Fibroblast of pulmonary artery (primary cell): Measurements from ENCODE around the gene RAB3GAP1.
A peak's percentile ranks its signal among the peaks of the same experiment; 100 is the strongest.

Source experiments
- DNase-seq: peaks from one replicate; pipeline ENCODE4 v3.0.0-alpha.2; 2010; ENCODE audit warnings: low read depth
- H3K4me3 ChIP-seq: replicated peaks from 2 replicates; pipeline ENCODE4 v1.5.1; 2011; ENCODE audit warnings: low read depth, mild to moderate bottlenecking, control low read depth, low read length, moderate library complexity
- CTCF ChIP-seq: IDR thresholded peaks from 2 replicates; pipeline ENCODE4 v1.5.1; 2011; ENCODE audit warnings: mild to moderate bottlenecking, control low read depth, low read length, inconsistent platforms; ENCODE audit errors: missing control alignments

RAB3GAP1 gene

GRCh38 chr2:135144343-135144742 is 92.3 kb downstream of the RAB3GAP1 start:
- no peak for TF ChIP-seq CTCF
- DNase-seq: peak; percentile 27
- no peak overlapping the region for H3K4me3 ChIP-seq

- H3K4me3 ChIP-seq: no peak overlapping the region
- peak; percentile 67 for DNase-seq
- no peak for TF ChIP-seq CTCF
Observed at GRCh38 chr2:135149251-135149650, 97.2 kb downstream of the RAB3GAP1 start.

DNA sequence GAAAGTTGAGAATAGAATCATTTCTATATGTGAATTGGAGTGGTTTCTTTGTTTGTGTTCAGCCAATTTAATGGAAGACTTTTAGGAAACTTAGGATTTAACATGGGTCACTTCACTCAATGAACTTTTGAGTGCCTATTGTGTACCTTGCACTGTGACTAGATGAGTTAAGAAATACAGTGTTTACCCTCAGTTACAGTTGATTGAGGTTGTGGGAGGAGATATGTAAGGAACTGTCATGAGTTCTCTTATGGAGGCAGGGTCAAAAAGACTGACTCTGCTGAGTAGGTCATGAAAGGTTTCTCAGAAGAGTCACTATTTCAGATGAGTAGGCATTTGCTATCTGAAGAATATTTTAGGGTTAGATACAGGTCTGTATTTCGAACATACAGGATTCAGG is 98.6 kb downstream of the RAB3GAP1 start:
- no peak for DNase-seq
- TF ChIP-seq CTCF: no peak

GRCh38 chr2:135151615-135152014 is 99.5 kb downstream of the RAB3GAP1 start:
- DNase-seq: no peak
- H3K4me3 ChIP-seq: no peak overlapping the region
- TF ChIP-seq CTCF: no peak

More for the DNA sequence above, 98.6 kb downstream of the RAB3GAP1 start:
- H3K4me3 ChIP-seq: no peak overlapping the region

- TF ChIP-seq CTCF: no peak
- no peak for DNase-seq
- H3K4me3 ChIP-seq: no peak overlapping the region
Observed at GRCh38 chr2:135152361-135152760, 100.3 kb downstream of the RAB3GAP1 start.

DNA sequence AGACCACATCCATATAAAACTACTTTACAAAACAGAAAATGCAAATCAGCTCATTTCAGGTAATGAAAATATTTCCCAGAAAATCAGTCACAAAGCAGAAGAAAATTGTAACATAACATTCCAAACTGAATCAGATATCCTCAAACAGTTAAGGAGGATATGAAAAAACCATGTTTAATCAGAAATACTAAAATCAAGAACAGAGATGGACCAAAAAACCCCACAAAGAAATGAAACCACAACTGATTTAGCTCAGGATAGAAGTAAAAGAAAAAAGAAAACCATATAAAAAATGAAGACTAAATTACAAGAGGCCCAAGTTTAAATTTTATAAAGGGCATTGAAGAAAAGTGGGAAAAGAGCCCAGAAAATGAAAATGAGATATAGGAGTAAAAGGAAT is 102.9 kb downstream of the RAB3GAP1 start:
- no peak overlapping the region for H3K4me3 ChIP-seq
- TF ChIP-seq CTCF: no peak
- no peak for DNase-seq

DNA sequence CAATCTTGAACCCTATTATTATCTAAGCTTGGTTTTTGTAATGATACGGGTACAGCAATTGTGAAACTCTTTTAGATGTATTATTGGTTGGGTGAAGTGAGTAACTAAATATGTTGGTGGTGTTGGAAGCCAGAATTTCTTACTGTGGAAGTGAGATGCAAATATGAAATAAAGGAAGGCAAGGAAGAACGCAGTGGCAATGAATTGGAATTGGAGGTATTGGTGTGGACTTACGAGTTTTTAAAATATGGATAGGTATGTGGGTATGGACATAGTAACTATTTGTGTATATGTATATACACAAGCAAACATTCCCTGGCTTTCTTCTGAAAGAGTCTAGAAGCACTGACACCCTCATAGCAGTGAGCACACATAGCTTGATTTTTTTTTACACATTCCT is 105.8 kb downstream of the RAB3GAP1 start:
- no peak for TF ChIP-seq CTCF
- DNase-seq: no peak
- no peak overlapping the region for H3K4me3 ChIP-seq
